NCI-H524 treated with DMSO at 0.1 percent for 48 hours (cell line): Measurements from ENCODE around the gene HERC2.
"Not testable (repeated sequence)": the region's sequence is repeated elsewhere in the genome, so short reads cannot be mapped to it uniquely, and the experiment has no call there.

ENCODE experiments used
- DNase-seq: peaks from one replicate; lab custom pipeline; 2025; lab: John Stamatoyannopoulos, UW

The HERC2 gene, protein sequence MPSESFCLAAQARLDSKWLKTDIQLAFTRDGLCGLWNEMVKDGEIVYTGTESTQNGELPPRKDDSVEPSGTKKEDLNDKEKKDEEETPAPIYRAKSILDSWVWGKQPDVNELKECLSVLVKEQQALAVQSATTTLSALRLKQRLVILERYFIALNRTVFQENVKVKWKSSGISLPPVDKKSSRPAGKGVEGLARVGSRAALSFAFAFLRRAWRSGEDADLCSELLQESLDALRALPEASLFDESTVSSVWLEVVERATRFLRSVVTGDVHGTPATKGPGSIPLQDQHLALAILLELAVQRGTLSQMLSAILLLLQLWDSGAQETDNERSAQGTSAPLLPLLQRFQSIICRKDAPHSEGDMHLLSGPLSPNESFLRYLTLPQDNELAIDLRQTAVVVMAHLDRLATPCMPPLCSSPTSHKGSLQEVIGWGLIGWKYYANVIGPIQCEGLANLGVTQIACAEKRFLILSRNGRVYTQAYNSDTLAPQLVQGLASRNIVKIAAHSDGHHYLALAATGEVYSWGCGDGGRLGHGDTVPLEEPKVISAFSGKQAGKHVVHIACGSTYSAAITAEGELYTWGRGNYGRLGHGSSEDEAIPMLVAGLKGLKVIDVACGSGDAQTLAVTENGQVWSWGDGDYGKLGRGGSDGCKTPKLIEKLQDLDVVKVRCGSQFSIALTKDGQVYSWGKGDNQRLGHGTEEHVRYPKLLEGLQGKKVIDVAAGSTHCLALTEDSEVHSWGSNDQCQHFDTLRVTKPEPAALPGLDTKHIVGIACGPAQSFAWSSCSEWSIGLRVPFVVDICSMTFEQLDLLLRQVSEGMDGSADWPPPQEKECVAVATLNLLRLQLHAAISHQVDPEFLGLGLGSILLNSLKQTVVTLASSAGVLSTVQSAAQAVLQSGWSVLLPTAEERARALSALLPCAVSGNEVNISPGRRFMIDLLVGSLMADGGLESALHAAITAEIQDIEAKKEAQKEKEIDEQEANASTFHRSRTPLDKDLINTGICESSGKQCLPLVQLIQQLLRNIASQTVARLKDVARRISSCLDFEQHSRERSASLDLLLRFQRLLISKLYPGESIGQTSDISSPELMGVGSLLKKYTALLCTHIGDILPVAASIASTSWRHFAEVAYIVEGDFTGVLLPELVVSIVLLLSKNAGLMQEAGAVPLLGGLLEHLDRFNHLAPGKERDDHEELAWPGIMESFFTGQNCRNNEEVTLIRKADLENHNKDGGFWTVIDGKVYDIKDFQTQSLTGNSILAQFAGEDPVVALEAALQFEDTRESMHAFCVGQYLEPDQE (N-terminal part only)

DNA sequence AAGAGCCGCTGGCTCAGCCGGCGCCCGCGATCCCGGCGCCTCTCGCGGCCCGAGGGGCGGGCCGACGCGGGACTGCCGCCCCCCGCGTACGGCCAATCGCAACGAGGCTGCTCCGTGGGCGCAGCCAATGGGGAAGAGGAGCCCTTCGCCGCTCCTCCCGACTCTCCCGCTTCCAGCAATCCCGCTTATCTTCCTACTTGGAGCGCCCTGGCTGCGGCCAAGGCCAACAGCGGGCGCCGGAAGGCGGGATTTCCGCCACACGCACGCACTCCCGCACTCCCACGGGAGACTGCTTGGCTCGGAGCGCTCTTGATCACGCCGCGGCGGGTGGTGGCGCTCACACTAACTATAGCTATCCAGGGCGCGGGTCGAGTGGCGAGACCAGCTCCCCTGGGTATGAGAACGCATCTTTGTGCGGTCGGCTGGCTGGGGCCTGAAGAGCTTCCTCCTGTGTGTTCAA lies at the start of gene HERC2:
Gene HERC2 (minus strand): TSS at position 51 of the 460 bp plus-strand sequence. CDS start 746 bp downstream, outside the sequence.
- not testable (repeated sequence) for DNase-seq

DNA sequence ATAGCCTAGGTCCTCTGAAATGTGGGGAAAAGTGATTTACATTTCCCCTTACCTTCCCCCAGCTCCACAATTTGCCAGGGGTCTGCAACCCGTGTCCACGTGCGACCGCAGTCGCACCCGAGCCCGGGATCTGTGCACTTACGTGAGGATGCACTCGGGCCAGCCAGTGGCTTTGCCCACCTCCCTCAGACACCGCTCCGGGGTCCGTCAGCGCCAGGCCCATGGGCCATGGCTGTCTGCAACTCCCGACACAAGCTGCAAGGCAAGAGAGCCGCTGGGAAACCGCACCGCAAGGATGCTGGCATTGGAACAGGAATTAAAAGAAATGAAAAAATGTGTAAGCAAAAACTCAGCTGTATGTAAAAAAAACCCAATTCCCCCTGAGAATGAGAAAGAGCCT lies 43.5 kb upstream of the HERC2 start:
- not testable (repeated sequence) for DNase-seq

DNA sequence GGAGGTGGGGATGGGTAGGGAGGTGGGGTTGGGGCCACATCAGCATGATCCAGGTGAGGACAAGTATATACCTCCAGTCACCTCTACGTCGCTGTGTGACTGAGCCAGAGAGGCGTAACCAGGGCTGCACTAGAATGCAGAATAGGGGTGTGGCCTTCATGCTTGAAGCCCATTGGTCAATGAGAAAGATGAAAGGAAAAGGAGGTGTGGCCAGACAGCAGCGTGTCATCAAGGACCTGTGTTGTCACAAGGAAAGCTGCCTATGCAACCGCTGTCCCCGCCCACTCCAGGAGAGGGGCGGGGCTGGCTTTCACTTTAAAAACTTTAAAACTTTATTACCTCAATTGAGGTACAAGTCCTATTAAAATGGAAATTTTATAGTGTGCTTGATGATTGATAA lies 36.0 kb upstream of the HERC2 start, which contains the start of gene GOLGA6L24:
Gene GOLGA6L24 (minus strand): TSS at position 101 of the 400 bp plus-strand sequence. CDS start 61 bp downstream, at position 40.
- not testable (repeated sequence) for DNase-seq

DNA sequence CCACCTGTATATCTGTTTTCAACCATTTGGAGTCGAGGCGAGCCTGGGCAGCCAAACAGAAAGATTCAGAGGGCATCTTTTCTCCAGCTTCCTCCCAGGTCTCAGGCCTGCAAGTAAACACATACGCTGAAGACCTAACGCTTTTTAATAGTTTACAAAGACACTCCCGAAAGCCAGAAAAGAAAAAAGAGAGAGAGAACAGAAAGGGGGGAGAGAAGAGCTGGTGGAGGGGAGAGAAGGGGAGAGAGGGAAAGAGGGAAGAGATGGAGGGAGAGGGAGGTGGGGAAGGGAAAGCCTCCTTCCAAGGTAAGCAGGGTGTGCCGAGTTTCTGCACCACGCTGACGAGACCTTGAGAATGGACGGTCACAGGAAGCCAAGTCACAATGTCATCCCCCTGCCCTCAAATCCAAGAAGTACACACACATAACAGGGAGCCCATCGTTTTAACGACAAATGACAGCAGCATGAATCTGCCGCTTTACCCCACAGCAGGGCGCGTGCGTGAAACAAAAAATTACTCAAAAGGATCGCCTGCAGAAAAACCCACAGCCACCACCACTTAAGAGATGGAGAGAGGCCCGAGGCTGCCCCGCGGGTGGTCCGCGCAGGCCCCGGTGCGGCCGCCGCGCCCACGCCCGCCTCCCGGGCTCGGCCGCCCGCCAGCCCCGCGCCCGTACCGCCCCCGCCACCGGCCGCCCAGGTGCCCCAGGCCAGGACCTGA lies 461 bp downstream of the HERC2 start:
- not testable (repeated sequence) for DNase-seq

DNA sequence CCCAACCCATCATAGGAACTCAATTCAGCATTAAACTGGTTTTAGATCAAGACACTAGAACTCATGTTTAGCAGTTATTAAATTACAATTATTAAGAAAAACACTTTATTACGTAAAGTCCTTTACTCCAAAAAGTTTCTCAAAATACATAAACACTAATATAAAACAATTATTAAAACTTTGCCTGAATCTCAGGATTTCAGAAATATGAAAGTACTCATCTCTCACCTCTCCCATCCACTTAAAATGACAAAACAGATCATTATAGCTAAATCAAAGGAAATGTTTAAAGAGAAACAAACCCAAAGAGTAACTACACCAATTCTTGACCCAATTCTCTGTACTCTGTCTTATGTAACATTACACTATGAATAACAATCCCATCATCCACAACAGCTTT lies 2.3 kb downstream of the HERC2 start:
- not testable (repeated sequence) for DNase-seq

DNA sequence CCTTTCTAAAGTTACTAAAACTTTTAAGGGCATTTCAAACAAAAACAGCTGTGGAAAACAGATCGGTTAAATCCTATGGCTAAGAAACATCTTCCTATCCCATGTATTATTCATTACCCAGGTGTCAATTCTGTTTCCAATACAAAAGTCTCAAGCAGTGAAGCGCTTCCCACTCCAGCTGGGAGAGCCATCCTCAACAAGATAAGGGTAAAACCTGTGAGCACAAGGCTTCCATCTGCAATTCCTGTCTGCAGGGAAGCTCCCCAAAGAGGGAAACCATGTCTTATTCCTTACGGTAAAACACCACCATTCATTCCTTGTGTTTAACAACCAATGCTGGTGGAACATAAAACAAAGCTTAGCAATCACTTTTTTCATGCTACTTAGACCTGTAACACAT lies 3.2 kb downstream of the HERC2 start:
- not testable (repeated sequence) for DNase-seq

DNA sequence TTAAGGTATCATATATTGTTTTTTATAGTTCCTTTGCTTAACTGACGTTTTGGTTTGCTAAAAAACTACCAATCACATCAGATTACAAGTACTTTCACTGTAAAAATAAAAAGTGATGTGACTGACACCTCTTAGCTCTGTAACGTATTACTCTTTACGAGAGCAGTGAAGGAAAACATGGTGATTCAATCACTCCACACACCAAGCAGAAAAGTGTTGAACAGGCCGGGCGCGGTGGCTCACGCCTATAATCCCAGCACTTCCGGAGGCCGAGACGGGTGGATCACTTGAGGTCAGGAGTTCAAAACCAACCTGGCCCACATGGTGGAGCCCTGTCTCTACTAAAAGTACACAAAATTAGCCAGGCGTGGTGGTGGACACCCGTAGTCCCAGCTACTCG lies 3.9 kb downstream of the HERC2 start:
- DNase-seq: not testable (repeated sequence)

DNA sequence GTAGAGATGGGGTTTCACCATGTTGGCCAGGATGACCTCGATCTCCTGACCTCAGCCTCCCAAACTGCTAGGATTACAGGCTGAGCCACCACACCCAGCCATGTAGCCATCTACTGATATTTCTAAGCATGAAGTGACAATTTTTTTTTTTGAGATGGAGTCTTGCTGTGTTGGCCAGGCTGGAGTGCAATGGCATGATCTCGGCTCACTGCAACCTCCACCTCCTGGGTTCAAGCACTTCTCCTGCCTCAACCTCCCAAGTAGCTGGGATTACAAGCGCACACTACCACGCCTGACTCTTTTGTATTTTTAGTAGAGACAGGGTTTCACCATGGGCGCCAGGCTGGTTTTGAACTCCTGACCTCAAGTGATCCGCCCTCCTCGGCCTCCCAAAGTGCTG lies 5.0 kb downstream of the HERC2 start:
- not testable (repeated sequence) for DNase-seq

DNA sequence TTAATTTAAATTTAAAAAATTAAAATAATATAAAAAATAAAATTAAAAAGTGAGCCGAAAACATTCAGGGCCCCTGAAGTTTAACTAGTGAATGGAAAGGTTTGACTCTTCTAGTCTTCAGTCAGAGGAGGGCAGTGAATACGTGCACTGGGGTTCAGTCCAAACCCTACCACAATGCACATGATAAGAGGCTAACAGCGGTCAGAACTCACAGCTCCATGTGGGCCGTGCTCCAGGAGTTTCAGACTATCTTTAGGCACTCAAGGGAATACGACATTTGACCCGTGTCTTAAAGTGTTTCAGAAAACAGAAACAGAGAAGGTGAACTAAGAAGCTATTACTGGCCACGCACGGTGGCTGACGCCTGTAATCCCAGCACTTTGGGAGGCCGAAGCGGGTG lies 11.5 kb downstream of the HERC2 start:
- DNase-seq: not testable (repeated sequence)

DNA sequence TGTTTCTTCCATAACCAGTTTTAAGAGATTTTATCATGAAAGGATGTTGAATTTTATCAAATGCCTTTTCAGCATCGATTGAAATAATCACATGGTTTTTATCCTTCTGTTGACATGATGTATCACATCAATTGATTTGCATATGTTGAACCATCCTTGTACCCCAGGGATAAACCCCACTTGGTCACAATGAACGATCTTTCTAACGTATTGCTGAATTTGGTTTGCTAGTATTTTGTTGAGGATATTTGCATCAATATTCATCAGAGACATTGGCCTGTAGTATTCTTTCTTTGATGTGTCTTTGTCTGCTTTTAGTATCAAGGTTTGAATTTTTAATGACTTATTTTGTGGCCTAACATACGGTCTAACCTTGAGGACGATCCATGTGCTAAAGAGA lies 13.3 kb downstream of the HERC2 start:
- DNase-seq: not testable (repeated sequence)

DNA sequence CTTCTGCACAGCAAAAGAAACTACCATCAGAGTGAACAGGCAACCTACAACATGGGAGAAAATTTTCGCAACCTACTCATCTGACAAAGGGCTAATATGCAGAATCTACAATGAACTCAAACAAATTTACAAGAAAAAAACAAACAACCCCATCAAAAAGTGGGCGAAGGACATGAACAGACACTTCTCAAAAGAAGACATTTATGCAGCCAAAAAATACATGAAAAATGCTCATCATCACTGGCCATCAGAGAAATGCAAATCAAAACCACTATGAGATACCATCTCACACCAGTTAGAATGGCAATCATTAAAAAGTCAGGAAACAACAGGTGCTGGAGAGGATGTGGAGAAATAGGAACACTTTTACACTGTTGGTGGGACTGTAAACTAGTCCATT lies 16.3 kb downstream of the HERC2 start:
- not testable (repeated sequence) for DNase-seq

DNA sequence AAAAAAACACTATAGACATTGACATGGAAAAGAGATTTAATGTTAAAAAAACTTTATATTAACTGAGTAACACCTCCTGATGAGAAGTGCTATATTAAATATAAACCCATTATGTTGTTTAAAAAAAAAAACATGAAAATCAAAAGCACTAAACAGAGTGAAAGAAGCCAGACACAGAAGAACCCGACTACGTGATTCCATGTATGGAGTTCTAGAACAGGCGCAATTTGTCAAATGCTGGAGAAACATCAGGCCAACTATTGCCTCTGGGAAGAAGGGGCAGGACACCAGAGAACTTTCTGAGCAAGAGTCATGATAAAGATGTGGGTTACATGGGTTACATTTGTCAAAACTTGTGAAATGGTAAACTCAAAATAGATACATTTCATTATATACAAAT lies 24.5 kb downstream of the HERC2 start:
- not testable (repeated sequence) for DNase-seq

DNA sequence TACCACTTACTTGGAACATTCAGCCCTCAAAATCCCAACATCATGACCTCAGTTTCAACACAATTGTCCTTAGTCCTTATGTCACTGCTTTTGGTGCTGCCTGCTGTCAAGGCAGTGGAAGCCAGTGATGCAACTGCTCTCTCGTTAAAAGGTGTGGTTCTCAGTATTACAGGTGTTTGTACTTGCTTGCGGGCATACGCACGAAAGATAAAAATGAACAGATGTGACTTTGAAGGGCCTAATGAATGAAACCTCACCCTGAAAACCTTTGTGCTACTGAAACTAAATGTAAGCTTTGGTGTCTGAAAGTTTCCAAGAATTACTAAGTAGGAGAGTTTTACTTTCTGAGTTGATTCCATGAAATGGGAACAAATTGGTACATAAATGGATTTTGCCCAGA lies 25.2 kb downstream of the HERC2 start:
- DNase-seq: not testable (repeated sequence)

DNA sequence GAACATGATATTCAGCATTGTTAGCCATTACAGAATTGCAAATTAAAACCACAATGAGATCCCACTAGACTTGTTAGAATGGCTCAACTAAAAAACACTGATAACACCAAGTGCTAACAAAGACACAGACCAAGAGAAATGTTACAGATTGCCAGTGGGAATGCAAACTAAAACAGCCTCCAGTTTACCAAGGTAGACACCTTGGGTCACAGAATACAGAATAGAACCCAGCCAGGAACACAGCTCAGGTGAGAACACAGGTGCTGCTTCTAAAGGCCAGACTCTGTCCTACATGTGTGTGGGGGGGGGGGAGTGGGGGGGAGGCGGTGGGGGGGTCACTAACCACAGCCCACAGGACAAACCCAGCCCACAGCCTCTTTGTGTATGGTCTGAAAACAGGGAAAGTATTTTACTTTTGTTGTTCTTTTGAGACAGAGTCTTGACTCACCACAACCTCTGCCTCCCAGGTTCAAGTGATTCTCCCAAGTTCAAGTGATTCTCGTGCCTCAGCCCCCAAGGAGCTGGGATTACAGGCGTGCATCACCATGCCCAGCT lies 26.9 kb downstream of the HERC2 start:
- not testable (repeated sequence) for DNase-seq

DNA sequence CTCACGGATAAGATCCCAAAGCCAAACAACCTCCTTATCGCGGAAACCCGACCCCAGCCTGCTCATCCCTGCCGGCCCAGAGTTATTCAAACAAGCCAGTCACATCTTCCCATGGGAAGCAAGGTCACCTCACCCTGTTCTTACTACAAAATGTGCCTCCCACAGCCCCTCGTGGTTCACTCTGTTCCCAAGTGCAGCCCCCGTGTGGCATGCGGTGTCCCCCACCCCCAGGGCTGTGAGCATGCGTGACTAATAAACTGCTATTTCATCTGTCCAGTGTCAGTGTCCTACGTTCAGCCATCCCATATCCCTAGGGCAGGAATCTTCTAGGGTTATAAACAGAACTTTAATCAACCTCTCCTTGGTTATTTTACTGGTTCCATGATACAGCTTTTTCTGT lies 27.4 kb downstream of the HERC2 start:
- not testable (repeated sequence) for DNase-seq

DNA sequence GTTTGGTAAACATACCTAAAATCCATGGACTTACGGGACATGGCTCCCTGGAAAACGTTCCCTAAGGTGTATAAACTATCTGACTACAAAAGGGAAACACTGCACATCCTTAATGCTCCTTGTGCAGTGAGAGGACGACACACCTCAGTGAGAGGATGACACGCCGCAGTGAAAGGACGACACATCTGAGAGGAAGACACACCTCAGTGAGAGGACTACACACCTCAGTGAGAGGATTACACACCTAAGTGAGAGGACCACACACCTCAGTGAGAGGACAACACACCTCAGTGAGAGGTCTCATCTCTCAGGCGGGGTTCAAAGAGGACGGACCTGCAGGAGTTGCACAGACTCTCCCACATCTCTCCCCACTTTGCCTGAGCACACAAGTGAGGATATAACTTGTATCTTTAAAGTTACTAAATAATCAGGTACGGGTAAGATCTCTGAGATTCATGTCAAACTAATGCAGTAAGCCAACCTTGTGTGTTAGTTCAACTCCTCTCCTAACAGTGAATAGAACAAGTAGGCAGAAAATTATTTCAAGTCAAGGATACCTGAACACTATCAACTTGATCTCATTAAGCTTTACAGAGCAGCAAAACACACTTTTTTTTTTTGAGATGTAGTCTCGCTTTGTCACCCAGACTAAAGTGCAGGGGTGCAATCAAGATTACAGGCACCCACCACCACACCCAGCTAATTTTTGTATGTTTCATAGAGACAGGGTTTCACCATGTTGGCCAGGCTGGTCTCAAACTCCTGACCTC lies 32.1 kb downstream of the HERC2 start:
- DNase-seq: no peak

DNA sequence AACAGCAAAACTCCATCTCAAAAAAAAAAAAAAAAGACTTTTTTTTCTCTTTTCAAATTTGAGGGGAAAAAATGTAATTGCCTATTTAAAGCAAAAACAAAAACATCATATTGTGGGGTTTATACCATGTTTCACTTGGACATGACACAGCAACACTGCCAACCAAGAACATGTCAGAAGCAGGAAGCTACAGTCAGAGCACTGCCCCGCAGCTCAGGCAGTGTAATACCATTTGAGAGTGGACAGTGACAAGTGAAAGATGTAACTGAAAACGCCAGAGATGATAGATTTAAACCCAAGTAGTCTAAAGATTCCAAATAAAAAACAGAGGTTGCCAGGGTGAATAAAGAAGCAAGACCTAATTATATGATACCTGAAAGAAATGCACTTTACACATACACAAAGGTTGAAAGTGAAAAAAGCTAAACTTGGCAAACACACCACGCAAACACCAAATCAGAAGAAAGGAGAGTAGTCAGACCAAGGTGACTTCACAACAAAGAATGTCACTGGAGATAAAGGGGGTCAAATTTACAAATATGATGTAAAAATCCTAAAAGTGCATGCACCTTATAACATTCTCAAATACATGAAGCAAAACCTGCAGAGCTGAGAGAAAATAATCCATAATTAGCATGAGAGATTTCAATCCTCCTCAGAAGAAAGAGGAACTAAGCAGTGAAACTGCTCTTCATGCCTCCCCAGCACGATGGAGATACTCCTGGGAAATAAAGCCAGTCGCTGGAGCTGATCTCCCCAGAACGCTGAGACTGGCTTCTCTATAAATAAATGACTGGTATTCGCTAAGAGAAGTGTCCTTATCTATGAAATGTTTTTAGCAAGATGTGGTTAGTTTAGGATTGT lies 32.9 kb downstream of the HERC2 start:
- not testable (repeated sequence) for DNase-seq

DNA sequence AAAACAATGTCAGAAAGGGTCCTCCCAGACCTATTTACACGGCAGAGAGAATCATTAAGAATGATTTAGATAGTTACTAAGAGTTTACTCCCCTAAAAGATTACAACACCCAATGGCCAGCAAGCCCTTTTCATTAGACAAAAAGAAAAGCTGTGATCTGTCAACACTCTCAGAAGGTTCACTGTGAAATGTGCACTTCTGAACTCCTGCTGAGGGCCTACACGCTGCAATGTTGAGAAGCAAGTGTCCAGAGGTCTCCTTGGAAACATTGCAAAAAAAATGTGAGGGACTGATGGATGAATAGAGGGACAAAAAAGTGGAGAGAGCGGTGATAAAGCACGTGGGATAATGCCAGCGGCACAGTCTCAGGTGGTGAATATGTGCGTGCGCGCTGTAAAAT lies 35.3 kb downstream of the HERC2 start:
- not testable (repeated sequence) for DNase-seq

DNA sequence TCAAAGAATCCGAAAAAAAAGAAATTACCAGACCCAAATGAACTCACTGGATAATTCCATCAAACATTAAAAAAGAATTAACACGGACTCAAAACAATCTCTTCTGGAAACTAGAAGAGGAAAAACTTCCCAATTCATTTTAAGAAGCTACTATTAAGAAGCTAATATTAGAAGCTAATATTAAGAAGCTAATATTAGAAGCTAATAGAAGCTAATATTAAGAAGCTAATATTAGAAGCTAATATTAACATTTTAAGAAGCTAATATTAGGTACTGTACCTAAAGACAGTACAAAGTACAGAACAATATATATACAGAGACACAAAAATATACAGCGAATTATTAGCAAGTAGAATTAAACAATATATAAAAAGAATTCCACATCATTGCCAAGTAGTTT lies 35.9 kb downstream of the HERC2 start:
- no peak for DNase-seq
